Skin of body (tissue), 2 donors: Measurements from ENCODE around the gene SULT1B1. TPM values are rescaled to one million over a fixed set of nuclear protein-coding genes. Genes with fewer than 3 reads are reported as not detected.
"Not testable (repeated sequence)": the region's sequence is repeated elsewhere in the genome, so short reads cannot be mapped to it uniquely, and the experiment has no call there.

ENCODE experiments used
- DNase-seq: peaks from one replicate; lab custom pipeline; 2025; lab: John Stamatoyannopoulos, UW
- total RNA-seq: library from RNA; depleted of rRNA; stranded (reverse); fragments of >200 nt; gene quantifications from one replicate; pipeline ENCODE4 v1.2.3, GENCODE V29; 2014

Gene SULT1B1
- total RNA-seq = 1.8 TPM

- DNase-seq = peak; percentile 91
These were observed at the start of gene SULT1B1 for GRCh38 chr4:69760455-69760854. Gene SULT1B1, minus strand, starts transcription at chr4:69760620. Its CDS starts 5,403 bp downstream, at chr4:69755217.

GRCh38 chr4:69800599-69800998 is 40.2 kb upstream of the SULT1B1 start:
- peak; percentile 82 for DNase-seq

DNA sequence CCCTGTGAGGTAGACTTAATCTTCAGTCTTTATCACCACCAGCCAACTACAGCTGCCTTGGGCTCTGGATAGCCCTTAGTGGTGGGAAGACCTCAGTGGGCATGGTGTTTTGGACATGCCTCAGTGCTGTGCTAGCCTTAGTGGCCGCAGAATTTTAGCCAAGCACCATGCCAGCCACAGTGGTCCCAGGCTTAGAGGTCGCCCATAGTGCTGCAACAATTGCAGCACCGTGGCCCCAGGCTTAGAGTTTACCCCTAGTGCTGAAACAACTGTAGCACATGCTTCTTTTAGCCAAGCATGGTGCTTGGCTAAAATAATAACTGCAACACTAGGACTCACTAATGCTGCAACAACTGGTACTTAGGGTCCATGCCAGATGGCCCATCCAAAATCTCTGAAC is 38.9 kb upstream of the SULT1B1 start:
- no peak for DNase-seq

DNA sequence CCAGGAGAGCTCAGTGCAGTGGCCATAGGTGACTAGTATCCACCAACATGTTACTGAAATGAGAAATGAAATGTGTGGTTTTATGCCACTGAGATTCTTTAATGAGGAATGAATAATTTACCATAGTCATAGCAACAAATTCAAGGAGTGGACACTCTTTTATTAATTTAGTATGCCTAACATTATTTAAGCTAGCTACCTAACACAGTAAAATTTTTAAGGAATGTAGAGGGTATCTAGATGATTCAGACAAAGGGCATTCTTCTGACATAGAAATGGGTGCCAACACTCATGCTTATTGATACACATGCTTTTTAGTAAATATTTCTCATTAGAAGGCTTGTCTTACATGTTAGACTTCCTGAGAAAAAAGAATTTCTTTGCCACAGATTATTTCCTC is 33.3 kb upstream of the SULT1B1 start:
- no peak for DNase-seq

GRCh38 chr4:69787879-69788278 is 27.5 kb upstream of the SULT1B1 start:
- DNase-seq = no peak

GRCh38 chr4:69786547-69786946 is 26.1 kb upstream of the SULT1B1 start:
- DNase-seq = no peak

GRCh38 chr4:69785211-69785831 is 24.9 kb upstream of the SULT1B1 start:
- DNase-seq = no peak

DNA sequence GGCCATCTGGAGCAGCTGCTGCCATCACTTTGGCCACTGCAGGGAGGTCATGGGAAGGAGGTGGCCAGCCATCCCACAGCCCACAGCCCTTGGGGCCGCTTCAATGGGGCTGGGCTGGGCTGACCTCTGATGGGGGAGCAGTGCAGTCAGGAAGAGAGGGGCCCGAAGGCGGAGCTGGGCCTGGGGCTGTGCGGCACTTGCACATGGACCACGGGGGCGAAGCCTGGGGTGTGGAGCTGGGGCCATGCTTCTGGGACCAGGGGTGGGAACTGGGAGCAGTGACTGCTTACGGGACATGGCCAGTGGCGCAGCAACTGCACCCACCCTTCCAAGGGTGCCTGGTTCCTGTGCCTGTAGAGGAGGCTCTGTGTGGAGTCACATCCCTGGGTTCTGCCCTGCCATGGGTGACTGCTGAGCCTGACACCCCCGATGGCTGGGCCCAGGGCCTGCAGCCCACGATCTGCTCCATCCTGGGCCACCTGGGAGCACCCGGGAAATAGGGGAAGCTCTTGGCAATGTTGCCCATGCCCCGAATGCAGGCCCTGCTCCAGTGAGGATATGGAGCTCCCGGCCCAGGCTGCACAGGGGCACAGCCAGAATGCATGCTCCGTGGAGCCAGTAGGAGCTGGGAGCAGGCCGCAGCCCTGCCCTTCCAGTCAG is 22.4 kb upstream of the SULT1B1 start:
- DNase-seq = no peak

DNA sequence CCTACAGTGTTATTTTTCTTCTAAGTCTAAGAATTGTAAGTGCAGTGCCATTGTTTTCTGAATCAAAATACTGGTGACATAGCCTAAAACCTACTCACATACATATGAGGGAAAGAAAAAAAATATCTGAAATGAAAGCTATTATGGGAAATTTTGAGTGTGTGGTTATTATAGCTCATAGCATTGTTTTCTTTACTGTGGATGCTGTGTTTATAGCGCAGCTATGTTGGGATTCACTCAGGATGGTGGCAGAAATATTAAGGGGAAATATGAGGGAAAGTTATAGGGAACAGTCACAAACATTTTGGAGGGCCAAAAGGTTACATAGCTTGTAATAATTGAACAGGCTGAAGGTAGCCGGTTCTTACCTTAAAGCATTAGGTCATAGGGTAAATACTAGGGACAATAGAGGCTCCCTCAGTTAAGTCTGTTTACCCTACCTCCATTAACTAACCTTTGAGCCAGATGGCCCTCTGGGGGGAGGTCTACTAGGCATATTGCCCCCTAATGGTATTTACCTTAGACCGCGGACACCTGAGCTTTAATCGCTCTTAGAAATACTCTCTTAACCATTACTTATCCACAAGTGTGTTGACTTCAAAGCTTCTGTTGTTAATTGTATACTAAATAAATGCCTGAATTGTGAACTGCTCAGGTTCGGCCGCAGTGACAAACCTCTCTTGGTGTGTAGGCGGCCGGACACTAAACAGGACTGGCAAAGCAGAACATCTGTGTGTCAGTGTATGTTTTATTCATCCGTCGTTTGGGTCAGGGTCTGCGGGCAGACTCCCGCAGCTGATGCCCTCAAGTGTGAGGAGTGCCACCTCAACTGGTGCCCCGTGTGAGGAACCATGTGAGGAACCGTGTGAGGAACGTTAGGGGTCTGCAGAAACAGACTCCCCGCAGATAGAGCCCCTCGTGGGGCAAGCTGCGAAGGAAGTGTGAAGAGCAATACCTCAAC is 21.3 kb upstream of the SULT1B1 start:
- DNase-seq = no peak

DNA sequence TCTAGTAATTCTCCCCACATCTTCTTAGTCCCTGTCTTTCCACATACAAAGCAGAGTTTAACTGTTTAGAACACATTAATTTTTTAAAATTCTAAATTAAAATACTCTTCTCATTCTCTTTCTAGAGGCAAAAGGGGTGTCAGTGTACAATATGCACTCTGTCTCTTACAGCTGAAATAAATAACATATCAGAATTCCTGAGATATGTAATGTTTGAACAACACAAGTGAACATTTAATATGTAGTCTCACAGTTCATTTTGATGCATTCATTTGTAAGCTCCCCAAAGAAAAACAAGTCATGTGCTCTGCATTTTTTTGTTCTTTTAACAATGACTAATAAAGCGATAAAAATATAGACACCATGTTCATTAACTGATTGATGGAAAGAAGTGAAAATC is 19.7 kb upstream of the SULT1B1 start:
- no peak for DNase-seq

- DNase-seq = no peak
These were observed 16.3 kb upstream of the SULT1B1 start for GRCh38 chr4:69776696-69777095.

DNA sequence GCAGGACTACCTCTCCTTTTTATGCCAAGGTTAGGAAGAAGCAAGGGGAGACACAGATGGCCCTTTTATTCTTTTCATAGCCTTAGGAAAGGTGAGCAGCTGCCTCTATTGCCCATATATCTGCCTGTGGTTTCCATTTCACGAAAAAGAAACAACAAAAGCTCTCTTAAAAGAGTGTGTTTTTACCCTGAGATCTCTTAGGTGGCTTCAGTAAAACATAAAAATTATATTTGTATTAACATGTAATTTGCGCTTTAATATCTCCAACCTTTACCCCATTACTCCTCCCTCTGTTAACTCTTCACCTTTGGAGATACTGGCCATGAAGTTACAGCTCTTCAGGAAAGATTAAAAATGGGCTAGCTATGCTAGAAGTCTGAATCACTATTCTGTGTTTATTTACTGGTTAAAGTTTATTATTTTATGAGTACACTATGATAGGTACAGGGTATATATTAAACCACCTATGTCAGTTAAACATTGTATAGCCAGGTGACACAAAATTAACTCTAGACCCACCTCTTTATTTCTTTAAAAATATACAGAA is 15.0 kb upstream of the SULT1B1 start:
- DNase-seq = no peak

DNA sequence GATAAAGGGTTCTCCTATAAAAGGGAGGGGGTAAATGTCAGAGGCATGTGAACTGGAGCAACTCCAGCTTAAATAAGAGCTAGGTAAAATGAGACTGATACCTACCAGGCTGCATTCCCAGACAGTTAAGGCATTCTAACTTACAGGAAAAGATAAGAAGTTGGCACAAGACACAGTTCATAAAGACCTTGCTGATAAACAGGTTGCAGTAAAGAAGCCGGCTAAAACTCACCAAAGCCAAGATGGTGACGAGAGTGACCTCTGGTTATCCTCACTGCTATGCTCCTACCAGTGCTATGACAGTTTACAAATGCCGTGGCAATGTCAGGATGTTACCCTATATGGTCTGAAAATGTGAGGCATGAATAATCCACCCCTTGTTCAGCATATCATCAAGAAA is 13.1 kb upstream of the SULT1B1 start:
- DNase-seq = no peak

DNA sequence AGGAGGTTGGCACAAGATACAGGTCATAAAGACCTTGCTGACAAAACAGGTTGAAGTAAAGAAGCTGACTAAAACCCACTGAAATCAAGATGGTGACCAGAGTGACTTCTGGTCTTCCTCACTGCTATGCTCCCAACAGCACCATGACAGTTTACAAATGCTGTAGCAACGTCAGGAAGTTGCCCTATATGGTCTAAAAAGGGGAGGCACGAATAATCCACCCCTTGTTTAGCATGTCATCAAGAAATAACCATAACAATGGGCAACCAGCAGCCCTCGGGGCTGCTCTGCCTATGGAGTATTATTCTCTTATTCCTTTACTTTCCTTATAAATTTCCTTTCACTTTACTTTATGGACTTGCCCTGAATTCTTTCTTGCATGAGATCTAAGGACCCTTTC is 8.1 kb upstream of the SULT1B1 start:
- DNase-seq = not testable (repeated sequence)

DNA sequence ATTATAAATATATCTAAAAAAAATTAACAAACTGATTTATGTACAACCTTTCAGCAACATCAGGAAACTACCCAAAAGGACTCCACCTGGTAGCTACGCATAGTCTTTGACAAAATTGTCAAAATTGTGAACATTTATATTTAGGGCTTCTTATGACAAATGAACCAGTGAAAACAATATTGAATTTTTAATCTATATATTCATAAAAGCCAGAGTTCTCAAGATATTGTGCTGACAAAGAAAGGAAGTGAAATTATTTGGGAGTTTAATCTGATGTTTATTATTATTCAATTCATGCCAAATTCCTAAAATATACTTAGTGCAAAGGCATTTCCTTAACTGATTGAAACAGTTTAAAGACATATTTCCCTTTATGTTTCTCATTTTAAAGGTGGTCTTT is 5.3 kb upstream of the SULT1B1 start:
- DNase-seq = no peak

- no peak for DNase-seq
These were observed 3.9 kb upstream of the SULT1B1 start for GRCh38 chr4:69764311-69764710.

DNA sequence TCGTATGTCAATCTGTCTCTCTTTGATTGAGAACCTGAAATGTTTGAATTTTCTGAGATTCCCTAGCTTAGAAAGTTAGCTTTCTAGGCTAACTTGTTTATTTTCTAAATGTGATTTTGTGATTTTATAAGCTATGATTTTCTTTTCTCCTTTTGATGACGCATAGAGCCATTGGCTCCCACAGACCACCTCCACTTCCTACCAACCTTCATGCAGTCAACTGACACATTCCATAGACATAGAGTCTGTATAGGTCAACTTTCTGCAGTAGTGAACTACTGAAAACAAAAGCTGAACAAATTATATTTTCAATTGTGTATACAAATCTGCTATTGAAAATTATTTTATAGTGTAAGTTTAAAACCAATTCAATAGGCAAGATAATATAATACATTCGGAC is 2.8 kb upstream of the SULT1B1 start:
- no peak for DNase-seq

DNA sequence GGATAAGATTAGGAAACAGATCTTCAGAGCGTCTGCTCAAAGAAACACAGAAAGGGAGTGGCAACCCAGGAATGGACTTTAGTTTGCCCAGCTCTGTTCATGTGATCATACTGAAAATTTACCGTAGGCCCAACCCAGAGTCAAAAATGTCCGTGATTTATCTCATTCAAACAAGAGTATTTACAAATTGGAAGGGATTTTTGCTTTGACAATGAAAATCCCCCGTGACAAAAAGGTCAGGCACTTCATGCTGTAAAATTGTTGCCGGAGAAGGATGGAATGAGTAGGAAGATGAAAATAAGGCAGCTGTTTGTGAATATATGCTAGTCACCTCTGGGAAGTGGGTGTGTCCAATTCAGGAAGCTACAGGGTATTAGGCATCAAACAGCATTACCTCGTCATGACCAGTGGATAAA is 1.2 kb downstream of the SULT1B1 start:
- no peak for DNase-seq

GRCh38 chr4:69757464-69757863 is 3.0 kb downstream of the SULT1B1 start:
- DNase-seq = no peak

GRCh38 chr4:69754926-69755580 is 5.4 kb downstream of the SULT1B1 start:
- no peak for DNase-seq

GRCh38 chr4:69753686-69754085 is 6.7 kb downstream of the SULT1B1 start:
- DNase-seq = no peak
